C4-2B (cell line): ENCODE data around the gene C17orf50.

Experiments used
- H3K27ac ChIP-seq: fragments of 450-650 bp; 2 replicates; pipeline ENCODE4 v1.5.1; 2017
- ZFX ChIP-seq: fragments of 450-650 bp; IDR thresholded peaks from 2 replicates; pipeline ENCODE4 v1.6.1; 2017
- TF ChIP-seq, protein P1 (sequence below): fragments of 450-650 bp; conservative IDR thresholded peaks from 2 replicates; pipeline ENCODE4 v1.5.1; 2017; ENCODE audit warnings: mild to moderate bottlenecking

The C17orf50 gene

DNA sequence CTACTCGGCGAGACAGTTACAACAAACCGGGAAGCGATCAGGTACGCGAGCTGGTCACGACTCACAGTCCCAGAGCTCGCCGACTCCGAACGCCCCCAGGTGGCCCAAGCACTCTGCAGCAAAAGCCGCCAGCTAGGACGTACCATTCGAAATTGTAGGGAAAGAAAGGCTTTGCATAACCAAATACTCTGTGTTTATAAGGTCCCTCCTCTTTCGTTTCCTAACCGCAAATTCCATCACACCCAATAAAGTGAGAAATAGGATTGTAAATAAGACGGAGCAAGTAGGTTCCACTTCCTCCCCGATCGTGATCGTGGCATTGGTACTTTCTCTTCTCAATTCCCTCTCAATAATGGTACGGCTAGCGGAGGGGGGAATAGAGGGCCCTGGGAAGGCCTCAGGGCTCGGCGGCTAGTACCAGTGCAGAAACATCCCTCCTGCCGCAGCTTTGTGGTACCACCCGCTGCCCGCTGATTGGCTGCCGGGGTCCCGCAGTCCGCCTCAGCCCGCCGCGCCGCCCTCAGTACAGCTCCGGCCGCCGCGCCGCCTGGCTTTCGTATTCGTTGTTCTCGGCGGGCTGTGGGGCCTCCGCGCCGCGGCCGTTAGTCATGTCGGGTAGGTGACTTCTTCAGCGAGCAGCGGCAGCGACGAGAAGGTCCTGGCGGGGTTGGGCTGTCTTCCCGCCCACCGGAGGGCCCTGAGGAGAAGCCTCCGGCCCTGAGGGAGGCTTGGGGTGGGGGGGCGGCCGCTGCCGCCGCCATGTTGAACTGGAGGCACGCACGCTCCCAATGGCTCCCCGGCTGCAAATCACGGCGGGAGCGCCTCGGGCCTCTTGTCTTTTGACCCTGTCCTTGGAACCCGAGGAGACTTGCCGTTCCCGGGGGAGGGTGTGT lies 48.5 kb downstream of the C17orf50 start, which contains the start of gene TAF15:
Gene TAF15 (plus strand): TSS at position 523 of the 893 bp plus-strand sequence. CDS start 86 bp downstream, at position 609.
- H3K27ac ChIP-seq, result peak within 1 kb of the TSS; percentile 88
- TF ChIP-seq ZFX, result peak; percentile 91; the same call in 1 of the 2 replicates
- TF ChIP-seq, protein P1, sequence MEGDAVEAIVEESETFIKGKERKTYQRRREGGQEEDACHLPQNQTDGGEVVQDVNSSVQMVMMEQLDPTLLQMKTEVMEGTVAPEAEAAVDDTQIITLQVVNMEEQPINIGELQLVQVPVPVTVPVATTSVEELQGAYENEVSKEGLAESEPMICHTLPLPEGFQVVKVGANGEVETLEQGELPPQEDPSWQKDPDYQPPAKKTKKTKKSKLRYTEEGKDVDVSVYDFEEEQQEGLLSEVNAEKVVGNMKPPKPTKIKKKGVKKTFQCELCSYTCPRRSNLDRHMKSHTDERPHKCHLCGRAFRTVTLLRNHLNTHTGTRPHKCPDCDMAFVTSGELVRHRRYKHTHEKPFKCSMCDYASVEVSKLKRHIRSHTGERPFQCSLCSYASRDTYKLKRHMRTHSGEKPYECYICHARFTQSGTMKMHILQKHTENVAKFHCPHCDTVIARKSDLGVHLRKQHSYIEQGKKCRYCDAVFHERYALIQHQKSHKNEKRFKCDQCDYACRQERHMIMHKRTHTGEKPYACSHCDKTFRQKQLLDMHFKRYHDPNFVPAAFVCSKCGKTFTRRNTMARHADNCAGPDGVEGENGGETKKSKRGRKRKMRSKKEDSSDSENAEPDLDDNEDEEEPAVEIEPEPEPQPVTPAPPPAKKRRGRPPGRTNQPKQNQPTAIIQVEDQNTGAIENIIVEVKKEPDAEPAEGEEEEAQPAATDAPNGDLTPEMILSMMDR, result peak; percentile 94

DNA sequence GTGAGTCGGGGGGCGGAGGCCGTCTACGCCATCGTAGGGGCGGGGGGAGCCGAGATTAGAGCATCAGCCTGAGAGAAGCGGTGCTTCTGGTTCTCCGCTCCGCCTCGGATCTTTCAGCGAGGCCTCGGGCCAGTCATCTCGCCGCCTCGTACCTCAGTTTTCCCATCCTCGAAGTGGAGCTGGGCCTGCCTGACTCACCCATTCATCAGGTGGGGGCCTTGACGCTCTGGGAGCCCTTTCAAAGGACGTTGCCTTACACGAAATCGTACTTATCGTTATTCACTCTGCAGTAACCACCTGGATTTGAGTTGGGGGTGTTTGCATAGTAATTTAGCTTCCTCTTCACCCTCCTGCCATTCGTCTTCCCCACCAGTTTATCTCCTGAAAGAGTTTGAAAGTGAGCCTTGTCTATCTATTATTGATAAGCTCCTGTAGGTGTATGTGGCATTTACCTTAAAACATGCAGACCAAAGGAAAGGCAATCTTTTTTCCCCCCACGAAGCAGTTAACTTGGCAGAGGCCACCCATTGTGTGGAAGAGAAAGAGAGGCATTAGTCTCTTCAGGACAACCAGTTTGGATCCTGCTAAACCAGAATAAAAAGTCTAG lies 49.3 kb downstream of the C17orf50 start:
- peak overlapping the region; percentile 88 for H3K27ac ChIP-seq
- no peak for TF ChIP-seq ZFX
- TF ChIP-seq, protein P1, result no peak

GRCh38 chr17:35811759-35812158 lies 51.1 kb downstream of the C17orf50 start:
- no peak overlapping the region for H3K27ac ChIP-seq
- no peak for TF ChIP-seq ZFX
- TF ChIP-seq, protein P1, result no peak

DNA sequence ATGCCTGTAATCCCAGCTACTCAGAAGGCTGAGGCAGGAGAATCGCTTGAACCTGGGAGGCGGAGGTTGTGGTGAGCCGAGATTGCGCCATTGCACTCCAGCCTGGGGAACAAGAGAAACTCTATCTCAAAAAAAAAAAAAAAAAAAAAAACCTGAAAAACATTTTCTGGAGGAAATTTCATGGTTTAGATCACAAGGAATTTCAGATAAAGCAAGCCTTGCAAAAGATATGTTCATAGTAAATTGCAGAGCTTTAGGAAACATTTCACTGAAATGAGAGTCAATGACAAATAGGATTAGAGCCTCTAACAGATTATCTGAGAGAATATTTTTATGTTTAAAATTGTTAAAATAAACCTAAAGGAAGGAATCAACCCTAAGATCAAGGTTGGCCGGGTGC lies 51.8 kb downstream of the C17orf50 start:
- TF ChIP-seq, protein P1, result no peak
- H3K27ac ChIP-seq, result no peak overlapping the region
